RWPE2 (cell line): ENCODE data around the gene TRAPPC5.

Experiments used
- ATAC-seq: fragments of 200-7000 bp; cut with Tn5 transposase; 3 replicates; pipeline ENCODE4 v1.9.1; 2021; ENCODE audit warnings: low read depth
- DNase-seq: peaks from one replicate; pipeline ENCODE4 v3.0.0-alpha.2; 2020; ENCODE audit warnings: low spot score
- H3K27ac ChIP-seq: fragments of 450-650 bp; 2 replicates; pipeline ENCODE4 v1.5.1; 2017; ENCODE audit warnings: mild to moderate bottlenecking; ENCODE audit not compliant: poor library complexity, severe bottlenecking
- H3K27me3 ChIP-seq: fragments of 250-450 bp; sonication (Bioruptor Pico); 2 replicates; pipeline ENCODE4 v1.5.1; 2021; ENCODE audit warnings: mild to moderate bottlenecking, moderate library complexity; ENCODE audit not compliant: insufficient read depth, poor library complexity, severe bottlenecking
- H3K36me3 ChIP-seq: fragments of 250-450 bp; sonication (Bioruptor Pico); 2 replicates; pipeline ENCODE4 v1.5.1; 2020; ENCODE audit warnings: low read depth, mild to moderate bottlenecking, moderate library complexity
- H3K4me1 ChIP-seq: fragments of 250-450 bp; sonication (Bioruptor Pico); 2 replicates; pipeline ENCODE4 v1.5.1; 2021; ENCODE audit warnings: mild to moderate bottlenecking, moderate library complexity; ENCODE audit not compliant: insufficient read depth, poor library complexity, severe bottlenecking
- H3K4me3 ChIP-seq: fragments of 250-450 bp; sonication (Bioruptor Pico); 2 replicates; pipeline ENCODE4 v1.5.1; 2021; ENCODE audit warnings: mild to moderate bottlenecking, moderate library complexity; ENCODE audit not compliant: severe bottlenecking
- H3K9me3 ChIP-seq: fragments of 250-450 bp; sonication (Bioruptor Pico); 2 replicates; pipeline ENCODE4 v1.5.1; 2021; ENCODE audit warnings: mild to moderate bottlenecking, moderate library complexity; ENCODE audit not compliant: severe bottlenecking
- CTCF ChIP-seq: fragments of 450-650 bp; IDR thresholded peaks from one replicate; pipeline ENCODE4 v1.5.1; 2017; ENCODE audit warnings: mild to moderate bottlenecking, moderate library complexity; ENCODE audit not compliant: poor library complexity, severe bottlenecking

TRAPPC5 gene

GRCh38 chr19:7687177-7687576 is 6.5 kb downstream of the TRAPPC5 start:
- Histone ChIP-seq H3K27ac (no peak overlapping the region), H3K36me3 (peaks cover 12% of the 10 kb centered on the region), H3K4me3 (no peak overlapping the region), H3K27me3 (peaks cover 2% of the 10 kb centered on the region), H3K4me1 (no peaks in the 10 kb centered on the region), H3K9me3 (no peaks in the 10 kb centered on the region)
- no peak for TF ChIP-seq CTCF
- DNase-seq, result no peak
- no peak for ATAC-seq

- no peaks in the 10 kb centered on the region for H3K9me3 ChIP-seq
- ATAC-seq, result no peak
- no peaks in the 10 kb centered on the region for H3K36me3 ChIP-seq
- H3K27ac ChIP-seq, result no peak overlapping the region
- H3K27me3 ChIP-seq, result peaks cover 2% of the 10 kb centered on the region
- no peak for DNase-seq
- no peaks in the 10 kb centered on the region for H3K4me1 ChIP-seq
- H3K4me3 ChIP-seq, result no peak overlapping the region
- no peak for TF ChIP-seq CTCF
These were observed 8.5 kb downstream of the TRAPPC5 start for GRCh38 chr19:7689165-7689564.

- H3K9me3 ChIP-seq, result no peaks in the 10 kb centered on the region
- no peaks in the 10 kb centered on the region for H3K36me3 ChIP-seq
- no peak overlapping the region for H3K27ac ChIP-seq
- H3K27me3 ChIP-seq, result peaks cover 2% of the 10 kb centered on the region
- TF ChIP-seq CTCF, result no peak
- no peak for DNase-seq
- no peak overlapping the region for H3K4me3 ChIP-seq
- no peak for ATAC-seq
- no peaks in the 10 kb centered on the region for H3K4me1 ChIP-seq
These were observed 10.2 kb downstream of the TRAPPC5 start for GRCh38 chr19:7690779-7691258.

- TF ChIP-seq CTCF, result no peak
- ATAC-seq (no peak), DNase-seq (no peak)
- Histone ChIP-seq H3K4me3 (no peak overlapping the region), H3K9me3 (no peaks in the 10 kb centered on the region), H3K27ac (no peak overlapping the region), H3K36me3 (no peaks in the 10 kb centered on the region), H3K4me1 (no peaks in the 10 kb centered on the region), H3K27me3 (peaks cover 2% of the 10 kb centered on the region)
These were observed 10.9 kb downstream of the TRAPPC5 start for GRCh38 chr19:7691497-7691896.

GRCh38 chr19:7692417-7693088 is 11.9 kb downstream of the TRAPPC5 start:
- Histone ChIP-seq H3K9me3 (no peaks in the 10 kb centered on the region), H3K4me3 (no peak overlapping the region), H3K27me3 (peaks cover 2% of the 10 kb centered on the region), H3K36me3 (no peaks in the 10 kb centered on the region), H3K27ac (no peak overlapping the region), H3K4me1 (no peaks in the 10 kb centered on the region)
- DNase-seq (no peak), ATAC-seq (no peak)
- TF ChIP-seq CTCF, result no peak
